OCI-LY3 (cell line): ENCODE data around the gene ZFPL1.

ENCODE experiments used
- H2AFZ ChIP-seq: fragments of 200-600, 300-600 bp; shearing (Covaris generic); 2 replicates; pipeline ENCODE4 v1.6.0; 2014; ENCODE audit warnings: antibody characterized with exemption, low read depth, low read length
- H3K27ac ChIP-seq: fragments of 200-600, 300-600 bp; sonication (generic); 2 replicates; pipeline ENCODE4 v1.5.1; 2014; ENCODE audit warnings: mild to moderate bottlenecking, low read length, moderate library complexity, mixed read lengths
- H3K27me3 ChIP-seq: fragments of 200-600, 300-600 bp; sonication (generic); 2 replicates; pipeline ENCODE4 v1.6.1; 2014; ENCODE audit warnings: low read depth, low read length, mixed read lengths
- H3K36me3 ChIP-seq: fragments of 200-600, 300-600 bp; sonication (generic); replicated peaks from 2 replicates; pipeline ENCODE3; 2014; ENCODE audit warnings: low read depth, low read length, mixed read lengths
- H3K4me1 ChIP-seq: fragments of 300-600, 200-600 bp; sonication (generic); 2 replicates; pipeline ENCODE4 v1.6.1; 2014; ENCODE audit warnings: low read length, mixed read lengths
- H3K4me2 ChIP-seq: fragments of 200-600, 300-600 bp; sonication (generic); 2 replicates; pipeline ENCODE4 v1.6.1; 2014; ENCODE audit warnings: low read length, mixed read lengths
- H3K4me3 ChIP-seq: fragments of 300-600, 200-600 bp; sonication (generic); 2 replicates; pipeline ENCODE4 v1.5.1; 2014; ENCODE audit warnings: antibody characterized with exemption, mild to moderate bottlenecking, low read length, moderate library complexity
- H3K79me2 ChIP-seq: fragments of 300-600, 200-600 bp; shearing (Covaris generic); 2 replicates; pipeline ENCODE4 v1.6.1; 2014; ENCODE audit warnings: mild to moderate bottlenecking, low read length, mixed read lengths
- H3K9ac ChIP-seq: fragments of 300-600, 200-600 bp; shearing (Covaris generic); 2 replicates; pipeline ENCODE4 v1.6.0; 2014; ENCODE audit warnings: mild to moderate bottlenecking, low read length, moderate library complexity
- H3K9me3 ChIP-seq: fragments of 200-600, 300-600 bp; shearing (Covaris generic); 2 replicates; pipeline ENCODE4 v1.6.1; 2014; ENCODE audit warnings: low read length, mixed read lengths; ENCODE audit not compliant: insufficient read depth
- H4K20me1 ChIP-seq: fragments of 200-600, 300-600 bp; sonication (generic); 2 replicates; pipeline ENCODE4 v1.6.1; 2016; ENCODE audit warnings: low read length, mixed read lengths; ENCODE audit not compliant: insufficient read depth
- EZH2phosphoT487 ChIP-seq: fragments of 200-600 bp; shearing (Covaris generic); IDR thresholded peaks from 2 replicates; pipeline ENCODE4 v1.6.1; 2018; ENCODE audit warnings: antibody characterized with exemption, mixed run types, low read depth
- TF ChIP-seq, protein P1 (sequence below): fragments of 200-600, 300-600 bp; sonication (generic); IDR thresholded peaks from 2 replicates; pipeline ENCODE4 v1.5.1; 2014; ENCODE audit warnings: antibody characterized with exemption, low read length, low read depth

The ZFPL1 gene

DNA sequence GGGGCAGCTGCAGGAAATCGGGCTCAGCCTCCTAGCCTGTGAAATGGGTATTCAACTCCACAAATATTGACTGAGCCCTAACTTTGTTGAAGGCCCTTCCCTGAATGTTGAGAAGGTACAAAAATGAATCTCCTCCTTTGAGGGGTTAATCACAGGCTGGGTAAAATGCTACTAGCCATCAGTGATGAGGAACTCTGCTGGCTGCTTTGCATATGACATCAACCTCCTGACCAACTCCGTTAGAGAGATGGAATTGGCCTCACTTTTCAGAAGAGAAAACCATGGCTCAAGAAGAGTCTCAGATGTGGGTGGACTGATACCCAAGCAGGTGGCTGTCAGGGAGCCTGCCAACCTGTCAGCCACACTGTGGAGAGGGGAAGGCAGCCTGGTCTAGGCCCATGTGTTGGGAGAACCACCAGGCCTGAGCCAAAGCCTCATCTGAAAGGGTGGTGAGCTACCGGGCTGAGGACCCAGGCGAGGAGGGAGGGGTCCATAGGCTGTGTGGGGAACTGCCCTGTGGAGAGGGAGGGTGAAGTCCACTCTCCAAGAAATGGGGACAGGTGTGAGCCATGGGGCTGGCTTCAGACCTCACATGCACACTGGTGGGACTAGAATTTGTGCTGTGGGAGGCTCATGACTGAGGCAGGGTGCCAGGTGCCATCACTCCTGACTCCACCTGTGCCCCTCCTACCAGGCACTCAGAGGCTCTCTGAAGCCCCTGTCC is 12.0 kb upstream of the ZFPL1 start:
- Histone ChIP-seq H3K4me1 (peaks cover 19% of the 10 kb centered on the region), H3K36me3 (peaks cover 6% of the 10 kb centered on the region), H4K20me1 (no peaks in the 10 kb centered on the region), H3K4me2 (peak overlapping the region; percentile 27), H3K4me3 (no peak overlapping the region), H3K79me2 (0 out of 2 replicates have a peak, but pooled peaks cover under 1% of the 10 kb centered on the region), H2AFZ (peak overlapping the region; percentile 58; the same call in 1 of the 2 replicates), H3K9me3 (no peaks in the 10 kb centered on the region), H3K27me3 (no peaks in the 10 kb centered on the region), H3K27ac (no peak overlapping the region), H3K9ac (no peak overlapping the region)
- TF ChIP-seq, protein P1, sequence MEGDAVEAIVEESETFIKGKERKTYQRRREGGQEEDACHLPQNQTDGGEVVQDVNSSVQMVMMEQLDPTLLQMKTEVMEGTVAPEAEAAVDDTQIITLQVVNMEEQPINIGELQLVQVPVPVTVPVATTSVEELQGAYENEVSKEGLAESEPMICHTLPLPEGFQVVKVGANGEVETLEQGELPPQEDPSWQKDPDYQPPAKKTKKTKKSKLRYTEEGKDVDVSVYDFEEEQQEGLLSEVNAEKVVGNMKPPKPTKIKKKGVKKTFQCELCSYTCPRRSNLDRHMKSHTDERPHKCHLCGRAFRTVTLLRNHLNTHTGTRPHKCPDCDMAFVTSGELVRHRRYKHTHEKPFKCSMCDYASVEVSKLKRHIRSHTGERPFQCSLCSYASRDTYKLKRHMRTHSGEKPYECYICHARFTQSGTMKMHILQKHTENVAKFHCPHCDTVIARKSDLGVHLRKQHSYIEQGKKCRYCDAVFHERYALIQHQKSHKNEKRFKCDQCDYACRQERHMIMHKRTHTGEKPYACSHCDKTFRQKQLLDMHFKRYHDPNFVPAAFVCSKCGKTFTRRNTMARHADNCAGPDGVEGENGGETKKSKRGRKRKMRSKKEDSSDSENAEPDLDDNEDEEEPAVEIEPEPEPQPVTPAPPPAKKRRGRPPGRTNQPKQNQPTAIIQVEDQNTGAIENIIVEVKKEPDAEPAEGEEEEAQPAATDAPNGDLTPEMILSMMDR, result no peak
- TF ChIP-seq EZH2phosphoT487, result no peak

GRCh38 chr11:65072631-65072966 is 11.4 kb upstream of the ZFPL1 start:
- H3K9me3 ChIP-seq, result no peaks in the 10 kb centered on the region
- no peak overlapping the region for H3K9ac ChIP-seq
- no peak overlapping the region for H3K4me2 ChIP-seq
- H3K79me2 ChIP-seq, result peaks cover 6% of the 10 kb centered on the region
- no peak for TF ChIP-seq EZH2phosphoT487
- TF ChIP-seq, protein P1, result no peak
- peaks cover 12% of the 10 kb centered on the region for H3K36me3 ChIP-seq
- no peak overlapping the region for H2AFZ ChIP-seq
- no peaks in the 10 kb centered on the region for H4K20me1 ChIP-seq
- no peaks in the 10 kb centered on the region for H3K27me3 ChIP-seq
- H3K4me3 ChIP-seq, result no peak overlapping the region
- H3K4me1 ChIP-seq, result peaks cover 14% of the 10 kb centered on the region
- H3K27ac ChIP-seq, result no peak overlapping the region

DNA sequence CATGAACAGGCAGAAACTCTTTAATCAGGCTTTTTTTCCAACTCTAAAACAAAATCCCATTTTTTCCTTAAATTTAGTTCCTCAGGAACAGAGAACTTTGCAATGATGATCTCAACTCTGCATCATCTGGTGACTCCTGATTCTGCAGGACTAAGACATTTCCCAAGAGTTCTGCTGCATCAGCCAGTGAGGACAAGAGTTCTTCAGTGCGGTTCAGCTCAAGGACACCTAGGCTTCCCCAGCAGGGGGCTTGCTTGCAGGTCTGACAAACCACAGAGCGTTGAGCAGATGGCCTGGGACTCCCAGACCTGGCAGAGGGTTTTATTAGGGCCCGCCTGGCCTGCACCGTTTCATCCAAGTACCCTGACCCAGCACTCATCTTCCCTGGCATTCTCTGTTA is 6.6 kb upstream of the ZFPL1 start:
- peaks cover 14% of the 10 kb centered on the region for H3K4me1 ChIP-seq
- peaks cover 5% of the 10 kb centered on the region; the same call in 1 of the 2 replicates for H4K20me1 ChIP-seq
- no peak overlapping the region for H3K27ac ChIP-seq
- no peaks in the 10 kb centered on the region for H3K27me3 ChIP-seq
- H3K4me2 ChIP-seq, result no peak overlapping the region
- H3K79me2 ChIP-seq, result peaks cover 49% of the 10 kb centered on the region
- no peak for TF ChIP-seq EZH2phosphoT487
- TF ChIP-seq, protein P1, result no peak
- H2AFZ ChIP-seq, result no peak overlapping the region
- H3K9ac ChIP-seq, result no peak overlapping the region
- no peak overlapping the region for H3K4me3 ChIP-seq
- no peaks in the 10 kb centered on the region for H3K9me3 ChIP-seq
- H3K36me3 ChIP-seq, result peaks cover 51% of the 10 kb centered on the region

DNA sequence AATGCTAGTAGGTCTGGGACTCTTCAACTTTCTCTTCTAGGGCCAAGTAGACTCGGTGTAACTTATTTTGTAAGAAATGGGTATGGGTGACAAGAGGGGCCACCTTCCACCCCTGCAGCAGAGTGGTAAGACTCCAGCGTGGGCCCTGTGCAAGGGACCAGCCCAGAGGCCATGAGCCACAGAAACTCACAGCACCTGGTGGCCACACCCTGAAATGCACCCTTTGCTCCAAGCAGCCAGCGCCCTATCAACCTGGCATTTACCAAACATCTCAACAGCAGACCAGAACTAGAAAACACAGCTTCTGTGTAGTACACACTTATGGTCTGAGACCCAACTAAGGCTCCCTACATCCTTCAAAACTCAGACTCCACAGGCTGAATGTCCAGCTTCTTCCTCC is 5.9 kb upstream of the ZFPL1 start:
- no peak overlapping the region for H3K4me3 ChIP-seq
- peaks cover 56% of the 10 kb centered on the region for H3K79me2 ChIP-seq
- H4K20me1 ChIP-seq, result peaks cover 8% of the 10 kb centered on the region; the same call in 1 of the 2 replicates
- peak overlapping the region; percentile 33 for H3K27ac ChIP-seq
- peaks cover 57% of the 10 kb centered on the region for H3K36me3 ChIP-seq
- no peaks in the 10 kb centered on the region for H3K27me3 ChIP-seq
- 0 out of 2 replicates have a peak overlapping the region, but pooled peaks have one; percentile 22 for H3K4me2 ChIP-seq
- H3K4me1 ChIP-seq, result peaks cover 20% of the 10 kb centered on the region
- no peaks in the 10 kb centered on the region for H3K9me3 ChIP-seq
- no peak overlapping the region for H2AFZ ChIP-seq
- H3K9ac ChIP-seq, result no peak overlapping the region
- no peak for TF ChIP-seq EZH2phosphoT487
- TF ChIP-seq, protein P1, result peak; percentile 60
